ENCODE data around the gene XRCC4.

Gene XRCC4

GRCh38 chr5:83090169-83090568 lies 12.8 kb downstream of the XRCC4 start:
- Mint-ChIP-seq H3K27ac (no peak overlapping the region), H3K36me3 (ENCODE audit: insufficient read depth) (no peaks in the 10 kb centered on the region), H3K4me1 (ENCODE audit: low read depth in 2 of 2) (peaks cover 16 to 17% of the 10 kb centered on the region in 2 donors), H3K4me3 (no peak overlapping the region), H3K27me3 (no peaks in the 10 kb centered on the region), H3K9me3 (peaks cover 3 to 15% of the 10 kb centered on the region in 2 donors)
- no peak for ATAC-seq (replicated peaks)
- no peak for DNase-seq

- peaks cover 16 to 17% of the 10 kb centered on the region in 2 donors for H3K4me1 Mint-ChIP-seq (ENCODE audit: low read depth in 2 of 2)
- ATAC-seq (replicated peaks) = no peak
Observed at GRCh38 chr5:83092619-83093018, 15.3 kb downstream of the XRCC4 start.

GRCh38 chr5:83093692-83094091 lies 16.3 kb downstream of the XRCC4 start:
- no peak for ATAC-seq (replicated peaks)
- Mint-ChIP-seq H3K27me3 (no peaks in the 10 kb centered on the region), H3K36me3 (ENCODE audit: insufficient read depth) (no peaks in the 10 kb centered on the region)

More at GRCh38 chr5:83092619-83093018, 15.3 kb downstream of the XRCC4 start:
- Mint-ChIP-seq H3K4me3 (peak overlapping the region in 1 of 2 donors; percentile 20), H3K9me3 (peaks cover 3 to 15% of the 10 kb centered on the region in 2 donors), H3K36me3 (ENCODE audit: insufficient read depth) (no peaks in the 10 kb centered on the region), H3K27me3 (no peaks in the 10 kb centered on the region), H3K27ac (peak overlapping the region in 1 of 2 donors; percentile 25)
- DNase-seq = no peak

GRCh38 chr5:83095163-83095956 lies 18.0 kb downstream of the XRCC4 start:
- H3K27me3 Mint-ChIP-seq = no peaks in the 10 kb centered on the region
- no peaks in the 10 kb centered on the region for H3K36me3 Mint-ChIP-seq (ENCODE audit: insufficient read depth)
- peaks cover 3 to 15% of the 10 kb centered on the region in 2 donors for H3K9me3 Mint-ChIP-seq
- H3K27ac Mint-ChIP-seq = no peak overlapping the region
- DNase-seq = no peak
- ATAC-seq (replicated peaks) = no peak
- H3K4me3 Mint-ChIP-seq = no peak overlapping the region
- peaks cover 16 to 17% of the 10 kb centered on the region in 2 donors for H3K4me1 Mint-ChIP-seq (ENCODE audit: low read depth in 2 of 2)

More at GRCh38 chr5:83093692-83094091, 16.3 kb downstream of the XRCC4 start:
- Mint-ChIP-seq H3K4me1 (ENCODE audit: low read depth in 2 of 2) (peaks cover 16 to 17% of the 10 kb centered on the region in 2 donors), H3K9me3 (peaks cover 3 to 15% of the 10 kb centered on the region in 2 donors), H3K4me3 (no peak overlapping the region), H3K27ac (peak overlapping the region in 1 of 2 donors; percentile 25)
- no peak for DNase-seq

GRCh38 chr5:83095957-83096539 lies 18.7 kb downstream of the XRCC4 start:
- Mint-ChIP-seq H3K4me1 (ENCODE audit: low read depth in 2 of 2) (peaks cover 15 to 17% of the 10 kb centered on the region in 2 donors), H3K9me3 (peaks cover 3 to 15% of the 10 kb centered on the region in 2 donors), H3K27me3 (no peaks in the 10 kb centered on the region), H3K36me3 (ENCODE audit: insufficient read depth) (no peaks in the 10 kb centered on the region), H3K4me3 (no peak overlapping the region), H3K27ac (no peak overlapping the region)
- DNase-seq (no peak), ATAC-seq (replicated peaks) (no peak)

GRCh38 chr5:83096660-83097339 lies 19.5 kb downstream of the XRCC4 start:
- Mint-ChIP-seq H3K27me3 (no peaks in the 10 kb centered on the region), H3K27ac (no peak overlapping the region), H3K4me3 (no peak overlapping the region), H3K9me3 (peaks cover 3 to 15% of the 10 kb centered on the region in 2 donors), H3K4me1 (ENCODE audit: low read depth in 2 of 2) (peaks cover 12 to 13% of the 10 kb centered on the region in 2 donors), H3K36me3 (ENCODE audit: insufficient read depth) (no peaks in the 10 kb centered on the region)
- ATAC-seq (replicated peaks) (no peak), DNase-seq (no peak)

DNA sequence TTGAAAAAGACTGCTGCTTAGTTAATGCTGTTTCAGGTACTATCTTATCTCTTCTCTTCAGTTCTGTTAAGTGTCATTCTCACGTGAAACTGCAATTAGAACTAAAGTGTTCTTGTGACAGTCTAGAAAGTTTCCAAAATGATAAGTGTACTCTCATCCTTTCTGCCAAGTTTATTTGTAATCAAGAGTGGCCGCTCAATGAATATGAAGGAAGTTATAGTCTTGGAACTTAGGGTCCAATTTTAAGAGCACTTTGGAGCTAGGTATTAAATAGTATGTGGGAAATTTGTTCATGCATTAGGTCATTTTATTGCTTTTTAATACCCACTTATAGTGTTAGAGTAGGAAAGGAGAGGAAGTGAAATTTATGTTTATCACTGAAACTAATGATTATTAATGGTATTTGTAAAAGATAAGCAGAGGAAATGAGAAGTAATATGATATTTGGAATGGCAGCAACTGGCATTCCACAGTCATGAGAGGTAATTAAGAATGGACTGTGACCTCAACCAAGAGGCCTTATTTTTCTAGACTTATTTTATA lies 20.4 kb downstream of the XRCC4 start:
- H3K4me1 Mint-ChIP-seq (ENCODE audit: low read depth in 2 of 2) = peaks cover 4% of the 10 kb centered on the region in 2 donors
- peaks cover 3 to 15% of the 10 kb centered on the region in 2 donors for H3K9me3 Mint-ChIP-seq
- DNase-seq = no peak
- ATAC-seq (replicated peaks) = no peak
- no peak overlapping the region for H3K4me3 Mint-ChIP-seq
- H3K27ac Mint-ChIP-seq = no peak overlapping the region
- no peaks in the 10 kb centered on the region for H3K36me3 Mint-ChIP-seq (ENCODE audit: insufficient read depth)
- no peaks in the 10 kb centered on the region for H3K27me3 Mint-ChIP-seq

GRCh38 chr5:83099001-83099400 lies 21.7 kb downstream of the XRCC4 start:
- H3K36me3 Mint-ChIP-seq (ENCODE audit: insufficient read depth) = no peaks in the 10 kb centered on the region
- no peak overlapping the region for H3K27ac Mint-ChIP-seq

GRCh38 chr5:83099445-83099844 lies 22.1 kb downstream of the XRCC4 start:
- H3K4me1 Mint-ChIP-seq (ENCODE audit: low read depth in 2 of 2) = no peaks in the 10 kb centered on the region
- no peak overlapping the region for H3K27ac Mint-ChIP-seq
- ATAC-seq (replicated peaks) = no peak
- no peak for DNase-seq
- H3K4me3 Mint-ChIP-seq = no peak overlapping the region
- peaks cover 0 to 2% of the 10 kb centered on the region in 2 donors for H3K9me3 Mint-ChIP-seq
- H3K36me3 Mint-ChIP-seq (ENCODE audit: insufficient read depth) = no peaks in the 10 kb centered on the region
- no peaks in the 10 kb centered on the region for H3K27me3 Mint-ChIP-seq

More at GRCh38 chr5:83099001-83099400, 21.7 kb downstream of the XRCC4 start:
- no peak for DNase-seq
- H3K27me3 Mint-ChIP-seq = no peaks in the 10 kb centered on the region
- no peak overlapping the region for H3K4me3 Mint-ChIP-seq
- H3K9me3 Mint-ChIP-seq = peaks cover 1 to 7% of the 10 kb centered on the region in 2 donors
- H3K4me1 Mint-ChIP-seq (ENCODE audit: low read depth in 2 of 2) = no peaks in the 10 kb centered on the region
- no peak for ATAC-seq (replicated peaks)

- no peak for DNase-seq
- Mint-ChIP-seq H3K4me3 (no peak overlapping the region), H3K27me3 (no peaks in the 10 kb centered on the region), H3K36me3 (ENCODE audit: insufficient read depth) (no peaks in the 10 kb centered on the region), H3K27ac (no peak overlapping the region), H3K9me3 (no peaks in the 10 kb centered on the region), H3K4me1 (ENCODE audit: low read depth in 2 of 2) (no peaks in the 10 kb centered on the region)
- no peak for ATAC-seq (replicated peaks)
Observed at GRCh38 chr5:83101514-83101913, 24.2 kb downstream of the XRCC4 start.

- no peak overlapping the region for H3K27ac Mint-ChIP-seq
- no peaks in the 10 kb centered on the region for H3K9me3 Mint-ChIP-seq
- no peaks in the 10 kb centered on the region for H3K27me3 Mint-ChIP-seq
- no peak overlapping the region for H3K4me3 Mint-ChIP-seq
- DNase-seq (no peak), ATAC-seq (replicated peaks) (no peak)
- H3K4me1 Mint-ChIP-seq (ENCODE audit: low read depth in 2 of 2) = no peaks in the 10 kb centered on the region
- no peaks in the 10 kb centered on the region for H3K36me3 Mint-ChIP-seq (ENCODE audit: insufficient read depth)
Observed at GRCh38 chr5:83102364-83102980, 25.1 kb downstream of the XRCC4 start.

GRCh38 chr5:83104021-83104420 lies 26.7 kb downstream of the XRCC4 start:
- H3K36me3 Mint-ChIP-seq (ENCODE audit: insufficient read depth) = no peaks in the 10 kb centered on the region
- H3K9me3 Mint-ChIP-seq = no peaks in the 10 kb centered on the region
- H3K4me3 Mint-ChIP-seq = no peak overlapping the region
- H3K4me1 Mint-ChIP-seq (ENCODE audit: low read depth in 2 of 2) = no peaks in the 10 kb centered on the region
- no peaks in the 10 kb centered on the region for H3K27me3 Mint-ChIP-seq
- no peak overlapping the region for H3K27ac Mint-ChIP-seq
- no peak for DNase-seq
- ATAC-seq (replicated peaks) = no peak

Data from effector memory CD8-positive, alpha-beta T cell (primary cell).